Endometrium (tissue), 2 donors: Measurements from ENCODE around the gene ZDHHC22.

Experiments used
- FAIRE-seq: peaks from 2 replicates; lab custom pipeline; 2012; peaks lifted over from hg19 to GRCh38; lab: Jason Lieb, UNC
- donor health status: control.
- donor health status: control.

Gene ZDHHC22

DNA sequence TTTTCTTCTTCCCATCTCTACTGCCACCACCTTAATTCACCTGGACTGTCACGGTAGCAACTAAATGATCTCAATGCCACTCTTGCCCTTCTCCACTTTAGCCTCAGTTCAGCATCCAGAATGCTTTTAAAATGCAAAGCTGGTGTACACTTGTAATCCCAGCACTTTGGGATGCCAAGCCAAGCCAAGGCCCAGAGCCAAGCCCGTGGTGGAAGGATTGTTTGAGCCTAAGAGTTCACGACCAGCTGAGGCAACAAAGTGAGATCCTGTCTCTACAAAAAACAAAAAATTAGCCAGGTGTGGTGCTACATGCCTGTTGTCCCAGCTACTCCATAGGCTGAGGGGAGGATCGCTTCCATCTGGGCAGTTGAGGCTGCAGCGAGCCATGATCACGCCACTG, 37.6 kb downstream of the ZDHHC22 start:
- no peak for FAIRE-seq

DNA sequence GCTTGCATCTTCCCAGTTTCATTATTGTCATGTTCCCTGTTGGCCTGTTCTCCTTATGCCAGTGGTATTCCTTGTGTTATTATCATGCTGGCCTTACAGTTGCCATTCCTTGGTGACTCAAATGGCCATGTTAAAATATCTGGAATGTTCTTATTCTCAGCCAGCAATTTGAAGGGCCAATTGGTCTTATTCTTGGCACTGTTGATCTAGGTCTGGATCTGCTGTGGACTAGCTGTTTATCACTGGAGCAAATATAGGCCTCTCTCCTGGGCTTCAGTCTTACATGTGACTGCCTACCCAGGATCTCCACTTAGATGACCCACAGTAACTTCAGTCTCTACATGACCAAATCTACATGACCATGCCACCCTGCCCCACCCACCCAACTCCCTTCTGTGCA, 38.1 kb downstream of the ZDHHC22 start:
- no peak for FAIRE-seq

DNA sequence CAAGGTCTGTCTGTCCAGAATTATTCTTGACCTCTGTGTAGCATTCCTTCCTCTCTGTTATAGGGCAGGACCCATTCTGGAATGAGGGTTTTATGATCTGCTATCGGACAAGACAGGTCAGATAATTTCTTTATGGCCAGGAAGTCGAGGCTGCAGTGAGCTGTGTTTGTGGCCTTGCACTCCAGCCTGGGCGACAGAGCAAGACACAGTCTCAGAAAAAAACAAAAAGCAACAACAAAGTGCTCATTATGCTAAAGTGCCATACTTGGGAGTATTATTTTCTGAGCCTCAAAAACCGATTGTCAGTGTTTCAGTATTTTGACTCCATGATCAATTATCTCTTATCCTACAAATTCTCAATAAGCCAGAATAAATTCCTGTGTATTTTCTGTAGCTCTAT, 39.4 kb downstream of the ZDHHC22 start:
- no peak for FAIRE-seq

DNA sequence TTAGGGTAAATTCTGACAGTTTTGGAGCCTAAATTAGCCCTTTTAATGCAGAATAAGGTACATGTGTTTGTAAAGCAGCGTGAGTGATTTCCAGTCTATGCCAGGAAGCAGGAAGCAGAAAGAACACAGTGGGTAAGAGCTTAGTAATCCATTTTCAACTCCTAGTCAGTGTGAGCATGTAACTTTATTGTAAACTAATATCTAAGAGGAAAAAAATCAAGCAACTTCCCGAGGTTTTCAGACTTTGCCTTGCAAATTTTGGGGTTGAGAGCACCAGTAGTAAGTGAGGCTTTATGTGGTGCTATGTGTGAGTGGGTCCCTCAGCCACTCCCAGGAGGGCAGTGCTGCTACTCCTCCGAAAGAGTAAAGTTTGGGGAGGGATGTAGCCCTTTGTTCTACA, 40.6 kb downstream of the ZDHHC22 start:
- no peak for FAIRE-seq

DNA sequence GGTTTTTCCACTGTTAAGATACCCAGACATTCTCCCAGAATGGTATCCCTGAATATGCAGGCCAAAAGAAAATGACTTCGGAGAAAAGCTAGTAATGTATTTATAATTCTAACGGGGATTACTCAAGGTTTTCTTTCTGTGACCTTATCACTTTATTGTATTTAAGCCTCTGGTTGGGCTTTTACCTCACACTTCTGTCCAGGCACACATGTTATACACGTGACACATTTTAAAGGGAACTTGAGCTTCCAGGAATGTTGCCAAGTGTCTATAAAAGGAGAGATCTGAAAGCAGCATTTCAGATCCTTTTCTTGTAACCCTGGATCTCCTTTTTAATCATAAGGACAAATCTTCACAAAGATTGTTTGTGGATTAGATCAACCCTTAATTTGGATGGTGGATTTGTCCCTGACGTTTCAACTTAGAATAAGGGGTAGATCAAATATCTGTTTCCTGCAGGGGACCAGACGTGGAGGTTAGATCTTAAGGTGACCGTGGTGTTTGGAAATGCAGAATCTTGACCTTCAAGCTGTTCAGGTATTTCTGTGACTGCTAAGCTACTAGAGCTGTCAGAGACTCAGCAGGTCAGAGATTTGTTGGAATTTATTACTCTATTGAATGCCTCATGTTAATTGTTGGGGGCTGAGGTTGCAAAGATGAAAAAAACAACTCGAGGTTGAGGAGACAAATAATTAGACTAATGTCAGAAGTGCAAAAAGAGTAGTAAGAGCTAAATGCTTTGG, 42.0 kb downstream of the ZDHHC22 start:
- peak; percentile 66 for FAIRE-seq

DNA sequence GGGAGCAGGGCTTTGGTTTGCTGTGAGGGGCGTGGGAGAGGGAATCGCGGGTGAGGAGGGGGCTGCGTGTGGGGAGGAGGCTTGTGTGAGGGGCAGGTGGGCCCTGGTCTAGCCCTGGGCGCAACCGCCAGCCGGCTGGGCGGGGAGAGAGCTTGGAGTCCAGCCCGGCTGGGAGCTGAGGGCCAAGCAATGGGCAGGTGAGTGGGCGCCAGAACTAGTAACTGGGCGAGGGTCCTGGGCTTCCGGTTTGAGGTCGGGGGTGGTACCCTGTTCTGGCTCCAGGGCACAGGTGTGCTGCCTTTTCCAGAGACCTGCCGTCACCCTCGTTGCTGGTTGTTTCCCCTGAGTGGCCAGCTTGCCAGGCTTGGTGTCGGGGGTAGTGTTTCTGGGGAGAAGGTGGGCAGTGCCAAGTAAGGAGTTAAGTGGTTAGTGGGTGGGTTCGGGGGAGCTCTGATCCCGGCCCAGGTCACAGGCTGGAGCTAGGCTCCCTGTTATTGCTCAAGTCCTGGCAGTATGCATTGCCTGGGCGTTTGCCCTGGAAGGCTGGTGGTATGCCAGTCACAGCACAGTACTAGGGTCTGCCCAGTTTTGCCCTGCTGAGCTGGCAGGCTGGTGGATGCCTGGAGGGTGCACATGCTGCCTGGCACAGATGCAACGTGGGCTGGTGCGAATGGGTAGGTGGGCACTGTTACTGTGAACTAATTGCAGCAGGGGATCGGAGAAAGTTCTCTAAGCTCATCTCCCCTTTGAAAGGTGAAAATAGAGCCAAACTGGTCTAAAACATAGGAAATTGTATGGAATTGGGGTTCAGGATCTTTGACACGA, 42.9 kb downstream of the ZDHHC22 start:
- no peak for FAIRE-seq

DNA sequence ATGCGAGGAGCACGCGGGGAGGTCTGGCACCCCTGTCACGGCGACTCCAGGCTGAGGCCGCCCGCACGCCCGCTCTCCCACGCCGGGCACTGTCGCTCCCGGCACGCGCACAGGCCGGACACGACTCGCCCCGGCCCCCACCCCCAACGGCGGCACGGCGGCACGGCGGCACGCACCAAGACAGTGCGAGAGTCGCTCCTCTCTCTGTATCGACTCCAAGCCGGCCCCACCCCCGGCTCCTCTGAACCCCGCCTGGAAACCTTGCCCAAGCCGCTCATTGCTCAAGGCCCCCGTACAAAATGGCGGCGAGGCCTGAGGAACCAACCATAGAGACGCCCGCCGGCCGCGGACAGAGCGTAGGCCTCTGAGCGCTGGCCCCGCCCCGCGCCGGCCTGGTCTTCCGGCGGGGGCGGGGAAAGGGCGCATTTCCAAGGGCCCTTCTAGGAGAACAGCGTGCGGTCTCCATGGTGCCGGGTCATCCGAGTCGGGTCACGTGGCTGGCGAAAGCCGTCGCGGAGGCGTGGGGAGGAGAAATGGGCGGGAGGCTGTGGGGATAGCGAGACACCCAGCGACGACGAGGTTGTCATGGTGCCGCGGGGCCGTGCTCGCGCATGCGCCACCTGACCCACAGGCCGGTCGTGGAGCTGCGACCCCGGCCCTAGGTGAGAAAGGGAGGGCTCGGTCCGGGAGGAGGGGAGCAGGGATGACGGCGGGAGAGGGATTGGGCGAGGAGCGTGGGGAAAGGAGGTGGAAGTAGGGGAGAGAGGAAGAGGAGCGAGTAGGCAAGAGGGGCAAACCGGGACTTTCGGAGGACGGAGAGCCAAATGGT, 43.7 kb downstream of the ZDHHC22 start, which contains the start of gene CIPC:
Gene CIPC, plus strand, starts transcription at position 559 of the 829 bp plus-strand sequence. CDS start 7,451 bp downstream, outside the sequence.
- FAIRE-seq = peak; percentile 87

DNA sequence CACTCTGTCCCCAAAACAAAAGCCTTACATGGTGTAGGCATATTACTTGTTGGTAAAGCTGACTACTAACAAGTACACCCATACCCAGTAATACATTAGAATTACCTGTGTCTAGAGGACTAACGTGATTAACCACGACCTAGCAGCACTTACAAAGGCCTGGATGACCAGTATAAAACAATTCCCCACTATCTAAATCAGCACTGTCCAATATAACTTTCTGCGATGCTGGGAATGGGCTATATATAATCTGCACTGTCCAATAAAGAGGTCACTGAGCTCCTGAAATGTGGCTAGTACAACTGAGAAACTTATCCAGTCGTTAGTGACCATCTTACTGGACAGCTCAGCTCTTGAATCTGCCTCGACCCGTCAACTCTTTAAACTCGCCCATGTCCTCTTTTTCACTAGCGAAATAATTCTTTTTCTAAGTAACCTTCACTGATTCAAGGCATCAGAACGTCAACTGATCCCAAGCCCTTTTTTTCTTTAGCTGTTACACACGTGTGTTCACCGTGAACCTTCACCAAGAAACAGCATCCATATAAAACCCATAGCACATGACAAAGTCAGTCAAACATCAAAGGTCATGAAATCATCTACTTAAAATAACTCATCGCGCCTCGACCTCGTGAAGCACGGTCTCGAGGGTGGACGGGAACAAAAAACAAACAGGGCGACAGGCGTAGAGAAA, 44.4 kb downstream of the ZDHHC22 start:
- no peak for FAIRE-seq

DNA sequence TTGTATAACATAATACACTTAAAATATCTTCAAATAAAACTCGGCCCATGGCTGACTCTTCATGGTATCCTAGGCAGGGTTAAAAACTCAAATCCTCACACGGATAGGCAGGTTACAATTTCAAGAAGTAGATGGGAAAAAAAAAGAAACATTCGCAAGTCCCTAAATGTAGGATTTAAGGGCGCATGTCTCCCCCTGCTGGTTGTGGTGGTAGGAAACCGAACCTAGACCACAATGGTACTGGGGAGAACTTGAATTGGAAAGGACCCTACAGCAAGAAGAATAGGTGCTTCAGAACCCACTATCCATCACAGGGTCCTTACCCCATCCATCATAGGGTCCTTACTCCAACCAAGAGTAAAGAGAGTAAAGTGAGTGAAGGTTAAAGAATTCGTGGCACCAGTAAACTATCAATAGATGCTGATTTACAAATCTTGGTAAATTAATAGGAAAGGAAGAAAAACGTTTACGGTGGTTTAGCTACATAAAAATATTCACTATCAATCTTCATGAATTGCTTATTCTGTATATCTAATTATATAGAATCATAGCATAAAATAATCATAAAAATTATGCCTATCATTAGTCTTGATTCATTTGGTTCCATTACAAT, 46.8 kb downstream of the ZDHHC22 start:
- FAIRE-seq = peak; percentile 39

DNA sequence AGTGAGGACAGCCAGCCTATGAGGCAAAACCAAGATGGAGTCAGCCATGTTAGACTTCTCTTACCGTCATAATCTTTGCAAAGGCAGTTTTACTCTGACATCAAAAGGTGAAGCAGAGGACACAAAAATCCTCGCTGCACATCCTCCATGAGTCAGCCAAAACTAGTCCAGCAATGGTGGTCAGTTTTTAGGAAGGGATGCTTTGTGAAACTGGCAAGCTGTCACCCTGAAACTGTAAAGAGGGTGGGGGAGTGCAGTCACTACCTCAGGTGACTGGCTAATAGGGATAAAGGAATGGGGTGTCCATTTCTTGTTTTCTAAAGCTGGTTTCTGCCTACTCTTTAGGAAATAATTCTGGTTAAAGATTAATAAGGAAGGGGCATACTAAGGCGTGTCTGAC, 48.9 kb downstream of the ZDHHC22 start:
- FAIRE-seq = no peak

DNA sequence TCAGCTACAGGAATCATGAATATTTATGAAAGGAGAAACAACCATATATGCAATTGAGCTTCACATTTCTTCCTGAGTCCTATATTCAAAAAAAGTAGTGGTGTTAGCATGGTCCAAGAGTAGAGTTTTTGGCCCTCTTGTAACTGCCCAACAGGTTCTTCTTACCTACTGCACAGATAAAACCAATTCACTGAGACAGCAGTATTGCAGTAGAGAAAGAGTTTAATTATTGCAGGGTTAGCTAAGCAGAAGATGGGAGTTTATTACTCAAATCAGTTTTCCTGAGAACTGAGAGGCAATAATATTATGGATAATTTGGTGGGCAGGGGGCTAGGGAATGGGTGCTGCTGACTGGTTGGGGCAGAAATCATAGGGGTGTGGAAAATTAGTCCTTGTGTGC, 50.1 kb downstream of the ZDHHC22 start:
- FAIRE-seq = no peak

DNA sequence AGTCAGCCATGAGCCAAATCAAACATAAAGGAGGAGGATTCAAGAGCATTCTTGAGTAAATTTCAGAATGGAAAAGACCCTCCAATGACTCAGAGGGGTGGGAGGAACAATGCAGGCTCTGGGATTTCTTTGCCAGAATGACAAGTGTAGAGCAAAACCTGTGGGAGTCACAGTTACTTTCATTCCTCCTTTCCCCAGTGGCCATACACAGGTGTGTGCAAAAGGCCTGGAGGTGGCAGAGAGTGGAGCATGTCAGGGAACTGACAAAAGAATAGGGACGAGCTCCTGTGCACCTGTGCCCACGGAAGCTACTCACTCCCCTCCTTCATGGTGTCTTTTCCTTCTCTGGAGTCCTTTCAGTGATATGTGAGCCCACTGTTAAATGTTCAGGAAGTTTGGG, 52.9 kb downstream of the ZDHHC22 start:
- no peak for FAIRE-seq

DNA sequence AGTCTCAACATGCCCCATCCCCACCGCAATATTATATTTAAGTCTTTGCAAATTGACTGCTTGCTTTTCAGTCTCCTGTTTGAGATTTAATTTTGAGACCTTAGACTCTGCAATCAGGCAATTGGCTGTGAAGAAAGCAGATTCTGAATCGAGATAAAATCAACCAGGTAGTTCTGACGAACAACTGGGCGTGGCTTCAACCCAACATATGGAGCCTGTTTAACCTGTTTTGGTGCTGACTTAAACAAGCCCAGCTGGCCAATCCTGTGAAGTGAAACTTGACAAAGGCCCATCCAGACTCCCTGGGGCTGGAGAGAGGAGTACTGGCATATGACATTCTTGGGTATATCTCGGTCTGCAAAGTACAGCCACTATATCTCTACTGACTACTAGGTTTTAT, 53.4 kb downstream of the ZDHHC22 start:
- FAIRE-seq = peak; percentile 39

DNA sequence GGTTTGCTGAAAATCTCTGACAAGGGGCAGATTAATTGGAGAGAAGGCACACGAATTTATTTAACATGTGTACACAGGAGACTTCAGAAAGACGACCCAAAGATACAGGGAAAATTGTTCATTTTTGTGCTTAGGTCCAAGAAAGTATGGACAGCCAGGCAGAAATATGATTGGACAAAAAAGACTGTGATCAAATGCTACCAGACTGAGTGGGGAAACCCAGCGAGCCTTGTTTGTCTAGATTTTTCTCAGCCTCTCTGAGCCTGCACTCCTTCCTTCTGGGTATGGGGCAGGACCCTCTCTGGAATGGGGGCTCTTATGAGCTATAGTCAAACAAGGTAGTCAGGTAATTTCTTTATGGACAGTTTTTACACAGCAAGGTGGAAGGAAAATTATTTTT, 54.0 kb downstream of the ZDHHC22 start:
- no peak for FAIRE-seq

DNA sequence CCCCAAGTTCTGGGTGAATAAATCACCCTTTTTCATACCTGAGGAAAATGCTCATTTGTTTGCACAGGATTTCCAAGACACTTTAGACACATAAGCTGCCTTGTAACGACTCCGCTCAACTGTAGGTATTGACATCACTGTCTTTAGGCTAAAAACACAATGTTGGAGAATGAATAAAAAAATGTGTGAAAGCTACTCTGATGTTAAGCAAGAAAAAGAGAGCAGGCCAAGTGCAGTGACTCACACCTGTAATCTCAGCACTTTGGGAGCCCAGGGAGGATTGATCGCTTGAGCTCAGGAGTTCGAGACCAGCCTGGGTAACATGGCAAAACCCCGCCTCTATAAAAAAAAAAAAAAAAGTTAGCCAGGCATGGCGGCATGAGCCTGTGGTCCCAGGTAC, 54.6 kb downstream of the ZDHHC22 start:
- FAIRE-seq = no peak

DNA sequence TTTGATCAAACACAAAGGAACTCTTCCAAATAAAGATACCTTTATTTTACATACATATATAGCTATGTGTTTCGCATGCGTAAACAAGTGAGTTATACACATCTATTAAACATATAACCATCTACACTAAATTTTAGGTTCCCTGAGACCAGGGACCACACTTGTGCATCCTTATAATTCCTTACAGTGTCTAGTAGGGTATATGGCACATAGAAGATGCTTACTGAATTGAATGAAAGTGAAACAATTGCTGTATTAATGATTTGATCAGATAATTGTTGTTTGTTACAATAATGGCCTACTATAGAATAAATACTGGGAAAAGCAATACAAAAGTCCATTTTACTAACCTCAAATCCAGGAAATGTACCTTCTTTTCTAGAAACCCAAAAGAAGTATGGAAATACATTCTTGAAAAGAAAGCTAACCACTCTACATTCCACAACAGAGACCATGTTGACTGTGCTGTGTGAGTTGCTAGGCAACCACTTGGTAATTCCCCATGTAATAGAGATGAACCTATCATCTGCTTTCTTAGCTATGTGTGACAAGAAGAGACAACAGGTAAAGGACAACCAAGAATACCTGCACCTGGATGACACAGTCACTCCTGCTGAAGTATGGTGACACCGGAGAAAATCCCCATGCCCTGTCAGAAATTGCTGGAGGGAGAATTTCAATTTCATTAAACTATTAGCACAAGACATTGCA, 55.4 kb downstream of the ZDHHC22 start:
- FAIRE-seq = no peak

DNA sequence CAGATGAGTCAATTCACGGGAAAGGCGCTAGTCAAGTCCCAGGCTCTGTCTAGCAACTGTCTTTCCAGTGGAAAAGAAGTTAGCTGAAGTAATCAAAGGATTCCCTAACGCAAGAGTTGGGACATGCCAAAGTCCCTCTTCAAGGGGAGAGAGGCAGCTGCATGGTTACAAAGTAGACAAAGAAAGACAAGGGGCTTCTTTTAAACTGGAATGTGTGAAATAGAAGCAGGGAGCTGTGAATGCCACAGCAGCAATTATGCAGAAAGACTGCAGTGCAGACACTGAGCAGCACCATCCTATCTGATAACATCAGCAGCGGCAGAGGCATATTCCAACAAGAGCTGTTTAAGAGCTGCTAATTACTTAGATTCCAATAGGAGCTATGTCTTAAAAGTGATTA, 56.1 kb downstream of the ZDHHC22 start:
- no peak for FAIRE-seq

DNA sequence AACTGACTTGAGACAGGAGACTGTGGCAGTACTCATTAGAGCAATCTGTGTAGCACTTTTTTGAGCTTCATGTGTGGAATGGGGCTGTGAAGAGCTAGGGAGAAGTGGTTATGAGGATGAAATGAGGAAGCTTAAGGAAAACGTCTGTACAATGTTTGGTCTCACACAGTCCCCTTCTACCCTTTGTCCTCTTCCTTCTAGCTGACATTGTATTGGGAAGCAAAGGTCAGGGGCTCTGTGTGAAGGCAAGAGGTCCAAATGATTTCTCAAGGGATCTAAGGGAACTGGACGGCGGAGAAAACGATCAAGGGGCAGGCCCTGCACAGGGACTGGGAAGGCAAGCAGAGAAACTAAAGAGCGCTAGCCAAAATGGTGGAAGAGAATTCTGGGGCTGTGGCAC, 56.6 kb downstream of the ZDHHC22 start:
- no peak for FAIRE-seq

DNA sequence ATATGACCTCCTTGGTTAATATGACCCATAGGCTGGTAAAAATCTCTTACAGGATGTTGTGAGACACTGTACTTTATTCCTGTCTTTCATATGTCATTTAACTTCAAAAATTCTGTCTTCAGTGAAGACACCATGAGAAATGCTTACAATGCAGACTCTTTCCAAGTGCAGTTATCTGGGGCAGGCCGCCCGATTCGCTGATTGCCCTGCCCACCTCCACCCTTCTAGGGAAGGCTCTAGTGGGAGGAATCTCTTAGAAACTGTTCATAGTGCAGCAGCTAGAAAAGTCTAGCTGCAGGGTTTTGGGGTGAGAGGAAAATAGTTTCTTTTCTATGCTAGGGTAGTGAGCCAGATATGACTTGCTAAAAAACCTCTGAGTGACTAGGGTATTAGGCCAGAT, 58.5 kb downstream of the ZDHHC22 start:
- FAIRE-seq = no peak

DNA sequence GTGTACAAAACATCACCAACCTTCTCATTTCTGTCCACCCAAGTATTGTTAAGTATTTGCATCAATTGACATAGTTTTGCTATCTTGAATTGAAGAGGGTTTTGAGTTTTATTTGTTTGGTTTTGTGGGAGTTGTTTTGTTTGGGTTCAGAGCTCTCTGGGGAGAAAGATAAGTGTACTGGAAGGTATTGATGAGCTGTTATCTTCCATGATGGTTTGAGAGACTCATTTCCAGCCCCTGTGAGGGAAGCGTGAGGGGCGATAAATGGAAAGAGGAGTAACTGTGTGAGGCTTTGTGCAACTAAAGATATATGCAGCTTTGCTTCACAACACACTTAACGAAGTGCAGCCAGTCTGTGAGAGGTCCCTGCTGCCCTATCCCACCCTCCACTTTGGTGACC, 59.2 kb downstream of the ZDHHC22 start:
- FAIRE-seq = no peak
